GM21447 (cell line): Measurements from ENCODE around the gene LYRM4.
"Not testable (repeated sequence)": the region's sequence is repeated elsewhere in the genome, so short reads cannot be mapped to it uniquely, and the experiment has no call there.

Experiments used
- ATAC-seq: cut with Tn5 transposase; IDR thresholded peaks from one replicate; pipeline ENCODE4 v1.9.1; 2021; ENCODE audit not compliant: unreplicated experiment

LYRM4 gene

GRCh38 chr6:5123296-5124143, 137.2 kb downstream of the LYRM4 start:
- ATAC-seq, result no peak

GRCh38 chr6:5122504-5123112, 138.1 kb downstream of the LYRM4 start:
- ATAC-seq, result no peak

GRCh38 chr6:5121956-5122355, 138.8 kb downstream of the LYRM4 start:
- ATAC-seq, result no peak

- no peak for ATAC-seq
These were observed 139.3 kb downstream of the LYRM4 start for GRCh38 chr6:5121479-5121878.

- not testable (repeated sequence) for ATAC-seq
These were observed 140.2 kb downstream of the LYRM4 start for GRCh38 chr6:5120543-5120942.

- no peak for ATAC-seq
These were observed 140.7 kb downstream of the LYRM4 start for GRCh38 chr6:5120011-5120410.

GRCh38 chr6:5119090-5119951, 141.4 kb downstream of the LYRM4 start:
- no peak for ATAC-seq

GRCh38 chr6:5116243-5116991, 144.3 kb downstream of the LYRM4 start:
- ATAC-seq, result no peak

- no peak for ATAC-seq
These were observed 145.6 kb downstream of the LYRM4 start for GRCh38 chr6:5115168-5115567.

- no peak for ATAC-seq
These were observed 147.7 kb downstream of the LYRM4 start for GRCh38 chr6:5113096-5113495.

- no peak for ATAC-seq
These were observed 148.5 kb downstream of the LYRM4 start for GRCh38 chr6:5112066-5112799.

GRCh38 chr6:5111626-5112025, 149.1 kb downstream of the LYRM4 start:
- ATAC-seq, result no peak

GRCh38 chr6:5110246-5110645, 150.5 kb downstream of the LYRM4 start:
- no peak for ATAC-seq

- no peak for ATAC-seq
These were observed 151.3 kb downstream of the LYRM4 start for GRCh38 chr6:5109436-5109835.

- ATAC-seq, result no peak
These were observed 152.1 kb downstream of the LYRM4 start for GRCh38 chr6:5108536-5109150.

- ATAC-seq, result no peak
These were observed 152.7 kb downstream of the LYRM4 start for GRCh38 chr6:5108068-5108467.

GRCh38 chr6:5107341-5107740, 153.4 kb downstream of the LYRM4 start:
- no peak for ATAC-seq

- ATAC-seq, result no peak
These were observed 155.6 kb downstream of the LYRM4 start for GRCh38 chr6:5105146-5105545.

GRCh38 chr6:5104667-5105066, 156.1 kb downstream of the LYRM4 start:
- ATAC-seq, result no peak

- no peak for ATAC-seq
These were observed 157.5 kb downstream of the LYRM4 start for GRCh38 chr6:5103250-5103649.
